ENCODE measurements around the gene ACP4.
"Not testable (repeated sequence)": the region's sequence is repeated elsewhere in the genome, so short reads cannot be mapped to it uniquely, and the experiment has no call there.

Gene ACP4

DNA sequence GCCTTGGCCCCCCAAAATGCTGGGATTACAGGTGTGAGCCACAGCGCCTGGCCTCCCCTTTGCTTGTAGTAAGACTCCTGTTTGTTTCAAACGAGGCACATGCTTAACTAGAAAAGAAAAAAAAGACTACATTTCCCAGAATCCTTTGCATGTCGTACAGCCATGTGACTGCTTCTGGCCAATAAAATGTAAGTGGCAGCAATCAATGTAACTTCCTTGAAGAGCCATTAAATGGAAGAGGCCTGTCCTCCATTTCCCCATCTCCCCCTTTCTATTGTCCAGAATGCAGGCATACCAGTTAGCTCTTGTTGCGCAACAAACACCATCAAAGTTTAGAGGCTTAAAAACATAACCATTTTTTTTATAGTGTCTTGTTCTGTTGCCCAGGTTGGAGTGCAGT, 30.3 kb upstream of the ACP4 start:
- Histone ChIP-seq H3K4me1 (ENCODE audit: low read length) (no peaks in the 10 kb centered on the region), H3K9ac (ENCODE audit: low read length) (no peak overlapping the region), H2AFZ (ENCODE audit: low read depth, low read length) (peak overlapping the region; percentile 66; the same call in 1 of the 2 replicates), H3K4me2 (ENCODE audit: low read length) (no peak overlapping the region), H3K27me3 (ENCODE audit: low read depth, low read length) (peaks cover 6% of the 10 kb centered on the region), H3K36me3 (replicated peaks; ENCODE audit: low read depth, low read length) (no peaks in the 10 kb centered on the region), H3K9me3 (ENCODE audit: insufficient read depth, low read length) (no peaks in the 10 kb centered on the region), H3K4me3 (ENCODE audit: low read length) (no peak overlapping the region), H3K79me2 (ENCODE audit: low read length) (no peaks in the 10 kb centered on the region), H3K27ac (ENCODE audit: low read length) (no peak overlapping the region), H4K20me1 (ENCODE audit: insufficient read depth, low read length) (no peaks in the 10 kb centered on the region)
- TF ChIP-seq CTCF (IDR thresholded peaks at IDR 0.05; ENCODE audit: low read depth, low read length) (no peak), EZH2phosphoT487 (IDR thresholded peaks at IDR 0.05; ENCODE audit: low read depth) (no peak)

DNA sequence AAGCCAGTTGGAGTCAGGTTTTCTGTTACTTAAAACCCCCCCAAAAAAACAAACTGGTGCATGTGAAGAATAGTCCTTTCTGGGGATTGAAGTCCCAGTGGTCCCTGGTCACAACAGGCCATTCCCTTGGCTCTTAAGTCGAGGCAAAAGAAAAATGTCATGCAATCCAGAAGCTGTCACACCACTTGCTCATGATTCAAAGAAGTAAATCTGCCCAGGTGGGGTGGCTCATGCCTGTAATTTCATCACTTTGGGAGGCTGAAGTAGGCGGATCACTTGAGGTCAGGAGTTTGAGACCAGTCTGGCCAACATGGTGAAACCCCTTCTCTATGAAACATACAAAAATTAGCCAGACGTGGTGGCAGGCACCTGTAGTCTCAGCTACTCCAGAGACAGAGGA, 28.7 kb upstream of the ACP4 start:
- not testable (repeated sequence) for H4K20me1 ChIP-seq (ENCODE audit: insufficient read depth, low read length); H2AFZ ChIP-seq (ENCODE audit: low read depth, low read length); H3K4me1 ChIP-seq (ENCODE audit: low read length); H3K4me3 ChIP-seq (ENCODE audit: low read length); H3K9ac ChIP-seq (ENCODE audit: low read length); H3K36me3 ChIP-seq (replicated peaks; ENCODE audit: low read depth, low read length); H3K27ac ChIP-seq (ENCODE audit: low read length); H3K4me2 ChIP-seq (ENCODE audit: low read length); H3K27me3 ChIP-seq (ENCODE audit: low read depth, low read length); H3K9me3 ChIP-seq (ENCODE audit: insufficient read depth, low read length); H3K79me2 ChIP-seq (ENCODE audit: low read length)

- H3K27ac ChIP-seq (ENCODE audit: low read length); H3K4me1 ChIP-seq (ENCODE audit: low read length); H3K9ac ChIP-seq (ENCODE audit: low read length); H3K27me3 ChIP-seq (ENCODE audit: low read depth, low read length); H3K9me3 ChIP-seq (ENCODE audit: insufficient read depth, low read length); H3K4me2 ChIP-seq (ENCODE audit: low read length); H4K20me1 ChIP-seq (ENCODE audit: insufficient read depth, low read length); H2AFZ ChIP-seq (ENCODE audit: low read depth, low read length); H3K36me3 ChIP-seq (replicated peaks; ENCODE audit: low read depth, low read length); H3K4me3 ChIP-seq (ENCODE audit: low read length); H3K79me2 ChIP-seq (ENCODE audit: low read length): not testable (repeated sequence)
These were observed 26.7 kb upstream of the ACP4 start for GRCh38 chr19:50763521-50763920.

GRCh38 chr19:50764409-50764808, 25.8 kb upstream of the ACP4 start:
- H3K9me3 ChIP-seq (ENCODE audit: insufficient read depth, low read length) = no peaks in the 10 kb centered on the region
- H3K27me3 ChIP-seq (ENCODE audit: low read depth, low read length) = no peaks in the 10 kb centered on the region
- no peaks in the 10 kb centered on the region for H3K36me3 ChIP-seq (replicated peaks; ENCODE audit: low read depth, low read length)
- no peak overlapping the region for H3K4me2 ChIP-seq (ENCODE audit: low read length)
- no peak overlapping the region for H3K4me3 ChIP-seq (ENCODE audit: low read length)
- H4K20me1 ChIP-seq (ENCODE audit: insufficient read depth, low read length) = no peaks in the 10 kb centered on the region
- no peaks in the 10 kb centered on the region for H3K79me2 ChIP-seq (ENCODE audit: low read length)
- no peak overlapping the region for H2AFZ ChIP-seq (ENCODE audit: low read depth, low read length)
- H3K9ac ChIP-seq (ENCODE audit: low read length) = no peak overlapping the region
- H3K27ac ChIP-seq (ENCODE audit: low read length) = no peak overlapping the region
- TF ChIP-seq CTCF (IDR thresholded peaks at IDR 0.05; ENCODE audit: low read depth, low read length) (no peak), EZH2phosphoT487 (IDR thresholded peaks at IDR 0.05; ENCODE audit: low read depth) (no peak)
- H3K4me1 ChIP-seq (ENCODE audit: low read length) = no peaks in the 10 kb centered on the region

GRCh38 chr19:50766746-50767145, 23.5 kb upstream of the ACP4 start:
- not testable (repeated sequence) for H2AFZ ChIP-seq (ENCODE audit: low read depth, low read length); H3K4me2 ChIP-seq (ENCODE audit: low read length); H3K79me2 ChIP-seq (ENCODE audit: low read length); H3K27ac ChIP-seq (ENCODE audit: low read length); H3K36me3 ChIP-seq (replicated peaks; ENCODE audit: low read depth, low read length); H3K9ac ChIP-seq (ENCODE audit: low read length); H3K4me3 ChIP-seq (ENCODE audit: low read length); H3K4me1 ChIP-seq (ENCODE audit: low read length); H4K20me1 ChIP-seq (ENCODE audit: insufficient read depth, low read length); H3K27me3 ChIP-seq (ENCODE audit: low read depth, low read length); H3K9me3 ChIP-seq (ENCODE audit: insufficient read depth, low read length)

DNA sequence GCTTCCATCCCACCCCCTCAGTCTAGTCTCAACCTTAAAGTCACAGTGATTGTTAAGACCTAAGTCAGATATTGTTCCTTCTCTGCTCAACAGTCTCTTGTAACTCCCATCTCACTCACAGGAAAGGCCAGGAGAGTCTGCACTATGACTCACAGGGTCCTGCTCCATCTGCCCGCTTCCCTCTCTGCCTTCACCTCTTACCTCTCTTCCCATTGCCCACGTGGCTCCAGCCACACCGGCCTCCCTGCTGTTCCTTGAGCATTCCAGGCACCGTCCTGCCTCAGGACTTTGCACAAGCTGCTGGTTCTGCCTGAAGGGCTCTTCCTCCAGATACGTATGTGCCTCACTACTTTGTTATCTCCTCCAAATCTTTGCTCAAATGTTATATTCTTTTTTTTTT, 23.0 kb upstream of the ACP4 start:
- not testable (repeated sequence) for H3K27ac ChIP-seq (ENCODE audit: low read length); H3K4me3 ChIP-seq (ENCODE audit: low read length); H3K36me3 ChIP-seq (replicated peaks; ENCODE audit: low read depth, low read length); H2AFZ ChIP-seq (ENCODE audit: low read depth, low read length); H3K27me3 ChIP-seq (ENCODE audit: low read depth, low read length); H3K9ac ChIP-seq (ENCODE audit: low read length); H3K9me3 ChIP-seq (ENCODE audit: insufficient read depth, low read length); H3K79me2 ChIP-seq (ENCODE audit: low read length); H3K4me1 ChIP-seq (ENCODE audit: low read length); H3K4me2 ChIP-seq (ENCODE audit: low read length); H4K20me1 ChIP-seq (ENCODE audit: insufficient read depth, low read length)

All from OCI-LY3 (cell line).